K562 (cell line): ENCODE data around the gene HNRNPA2B1. TPM values are rescaled to one million over a fixed set of nuclear protein-coding genes. Genes with fewer than 3 reads are reported as not detected.

ENCODE experiments used
- BRD9 ChIP-seq: fragments of 450-650 bp; IDR thresholded peaks from 2 replicates; pipeline ENCODE4 v1.6.1; 2018; ENCODE audit warnings: low read depth; ENCODE audit not compliant: partially characterized antibody
- ERF ChIP-seq: fragments of 450-650 bp; formaldehyde crosslinking; IDR thresholded peaks from 2 replicates; pipeline ENCODE4 v1.4.0; 2020; ENCODE audit warnings: mild to moderate bottlenecking, mixed read lengths
- KLF6 ChIP-seq: fragments of 250-450 bp; sonication (Bioruptor Pico); IDR thresholded peaks from 2 replicates; pipeline ENCODE4 v1.4.0; 2020; ENCODE audit warnings: mild to moderate bottlenecking, moderate library complexity, borderline replicate concordance
- LEF1 ChIP-seq: fragments of 450-650 bp; IDR thresholded peaks from 2 replicates; pipeline ENCODE4 v1.6.1; 2016; ENCODE audit warnings: mild to moderate bottlenecking
- MXI1 ChIP-seq: IDR thresholded peaks from 2 replicates; pipeline ENCODE4 v1.6.1; 2011; ENCODE audit warnings: low read depth, mild to moderate bottlenecking, improper control_type of control experiment, low read length
- NFRKB ChIP-seq: fragments of 450-650 bp; IDR thresholded peaks from 2 replicates; pipeline ENCODE4 v1.6.1; 2016; ENCODE audit warnings: low read depth
- PRDM10 ChIP-seq: fragments of 450-650 bp; IDR thresholded peaks from 2 replicates; pipeline ENCODE4 v1.6.1; 2018; ENCODE audit not compliant: partially characterized antibody
- RREB1 ChIP-seq: fragments of 250-450 bp; sonication (Bioruptor Pico); IDR thresholded peaks from 2 replicates; pipeline ENCODE4 v1.4.0; 2020
- XRCC5 ChIP-seq: fragments of 200-400 bp; formaldehyde crosslinking; IDR thresholded peaks from 2 replicates; pipeline ENCODE4 v1.6.1; 2017; ENCODE audit warnings: low read depth, mild to moderate bottlenecking, low read length
- ZNF436 ChIP-seq: fragments of 250-450, 450-650 bp; sonication (Bioruptor Pico); formaldehyde crosslinking; IDR thresholded peaks from 2 replicates; pipeline ENCODE4 v1.7.0; 2020; ENCODE audit warnings: mild to moderate bottlenecking
- ZNF583 ChIP-seq: fragments of 250-450 bp; sonication (Bioruptor Pico); IDR thresholded peaks from 2 replicates; pipeline ENCODE4 v1.4.0; 2020
- polyA plus RNA-seq, 8 experiments: library from polyadenylated mRNA; depleted of rRNA in 4 of 8; stranded (reverse) in 5 of 8; unstranded in 3 of 8; fragments of >200 nt; fragmentation: Nextera tagmentation in 2 of 8; fragmentation: Illumina TruSeq in 1 of 8; extraction: Ambion mirVana in 2 of 8; extraction: Trizol in 1 of 8; gene quantifications; 2 replicates each; pipeline versions ENCODE4 v1.2.1 to v1.2.3, GENCODE V29; 2011 to 2014; ENCODE audit warnings: inconsistent platforms in 1 of 8, missing spikeins in 1 of 8
- total RNA-seq, 7 experiments: library from RNA; depleted of rRNA in 6 of 7; stranded (reverse); fragments of >200 nt in 6 of 7; fragmentation: Illumina TruSeq in 2 of 7; extraction: Trizol in 2 of 7; gene quantifications; 2 replicates each; pipeline versions ENCODE4 v1.2.1 to v1.2.3, GENCODE V29; 2011 to 2021; ENCODE audit warnings: low replicate concordance in 1 of 7
- TF ChIP-seq, protein P1 (sequence below): fragments of 250-450 bp; sonication (Bioruptor Pico); IDR thresholded peaks from 2 replicates; pipeline ENCODE4 v1.5.0; 2020; ENCODE audit warnings: mild to moderate bottlenecking, borderline replicate concordance
- TF ChIP-seq, protein P2 (sequence below): fragments of 200-800 bp; sonication (Bioruptor generic); IDR thresholded peaks from 2 replicates; pipeline ENCODE4 v1.6.1; 2017; ENCODE audit warnings: missing genetic modification characterization, missing compliant biosample characterization
- TF ChIP-seq, protein P3 (sequence below): fragments of 250-450 bp; sonication (Bioruptor Pico); IDR thresholded peaks from 2 replicates; pipeline ENCODE4 v1.8.0; 2021; ENCODE audit warnings: borderline replicate concordance, mild to moderate bottlenecking, moderate library complexity; ENCODE audit not compliant: poor library complexity, severe bottlenecking

Gene HNRNPA2B1
- total and polyA plus RNA-seq, 9 of the 15 experiments (the other 6 are each of a cell fraction or from before 2014, with no cell fraction given), result 630 to 1,989 (median 865) TPM

DNA sequence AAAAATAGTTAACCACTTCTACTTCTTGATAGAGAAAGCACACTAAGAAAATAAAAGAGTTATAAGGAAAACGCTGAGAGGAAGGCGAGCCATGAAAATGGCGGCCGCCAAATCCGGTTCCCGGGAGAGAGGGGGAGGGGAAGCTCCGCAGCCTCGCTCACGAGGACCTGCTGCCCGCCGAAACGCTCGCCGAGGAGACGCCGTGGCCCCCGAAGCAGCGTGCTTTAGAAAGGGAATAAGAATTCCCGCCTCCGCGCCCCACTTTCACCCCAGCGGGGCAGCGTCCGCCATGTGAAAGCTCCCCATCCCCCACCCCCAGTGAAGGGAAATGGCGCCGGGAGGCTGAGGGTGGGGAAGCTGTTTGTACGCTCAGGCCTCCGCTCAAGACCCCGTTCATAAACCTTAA, 505 bp downstream of the HNRNPA2B1 start (continued):
- TF ChIP-seq PRDM10 (no peak), BRD9 (peak; percentile 67), XRCC5 (0 out of 2 replicates have a peak, but pooled peaks have one; percentile 10), NFRKB (peak; percentile 99; the same call in 1 of the 2 replicates), ZNF583 (CRISPR knock-in tag) (0 out of 2 replicates have a peak, but pooled peaks have one; percentile 9), LEF1 (0 out of 2 replicates have a peak, but pooled peaks have one; percentile 9), KLF6 (CRISPR knock-in tag) (peak; percentile 56; the same call in 1 of the 2 replicates), MXI1 (peak; percentile 49; the same call in 1 of the 2 replicates), RREB1 (CRISPR knock-in tag) (no peak; the same call in 1 of the 2 replicates), ERF (CRISPR knock-in tag) (peak; percentile 89; the same call in 1 of the 2 replicates), ZNF436 (CRISPR knock-in tag) (peak; percentile 43; the same call in 1 of the 2 replicates)
- TF ChIP-seq, protein P1, sequence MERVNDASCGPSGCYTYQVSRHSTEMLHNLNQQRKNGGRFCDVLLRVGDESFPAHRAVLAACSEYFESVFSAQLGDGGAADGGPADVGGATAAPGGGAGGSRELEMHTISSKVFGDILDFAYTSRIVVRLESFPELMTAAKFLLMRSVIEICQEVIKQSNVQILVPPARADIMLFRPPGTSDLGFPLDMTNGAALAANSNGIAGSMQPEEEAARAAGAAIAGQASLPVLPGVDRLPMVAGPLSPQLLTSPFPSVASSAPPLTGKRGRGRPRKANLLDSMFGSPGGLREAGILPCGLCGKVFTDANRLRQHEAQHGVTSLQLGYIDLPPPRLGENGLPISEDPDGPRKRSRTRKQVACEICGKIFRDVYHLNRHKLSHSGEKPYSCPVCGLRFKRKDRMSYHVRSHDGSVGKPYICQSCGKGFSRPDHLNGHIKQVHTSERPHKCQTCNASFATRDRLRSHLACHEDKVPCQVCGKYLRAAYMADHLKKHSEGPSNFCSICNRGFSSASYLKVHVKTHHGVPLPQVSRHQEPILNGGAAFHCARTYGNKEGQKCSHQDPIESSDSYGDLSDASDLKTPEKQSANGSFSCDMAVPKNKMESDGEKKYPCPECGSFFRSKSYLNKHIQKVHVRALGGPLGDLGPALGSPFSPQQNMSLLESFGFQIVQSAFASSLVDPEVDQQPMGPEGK (CRISPR knock-in tag), result 0 out of 2 replicates have a peak, but pooled peaks have one; percentile 70
- TF ChIP-seq, protein P2, sequence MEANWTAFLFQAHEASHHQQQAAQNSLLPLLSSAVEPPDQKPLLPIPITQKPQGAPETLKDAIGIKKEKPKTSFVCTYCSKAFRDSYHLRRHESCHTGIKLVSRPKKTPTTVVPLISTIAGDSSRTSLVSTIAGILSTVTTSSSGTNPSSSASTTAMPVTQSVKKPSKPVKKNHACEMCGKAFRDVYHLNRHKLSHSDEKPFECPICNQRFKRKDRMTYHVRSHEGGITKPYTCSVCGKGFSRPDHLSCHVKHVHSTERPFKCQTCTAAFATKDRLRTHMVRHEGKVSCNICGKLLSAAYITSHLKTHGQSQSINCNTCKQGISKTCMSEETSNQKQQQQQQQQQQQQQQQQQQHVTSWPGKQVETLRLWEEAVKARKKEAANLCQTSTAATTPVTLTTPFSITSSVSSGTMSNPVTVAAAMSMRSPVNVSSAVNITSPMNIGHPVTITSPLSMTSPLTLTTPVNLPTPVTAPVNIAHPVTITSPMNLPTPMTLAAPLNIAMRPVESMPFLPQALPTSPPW (CRISPR knock-in tag), result peak; percentile 73
- TF ChIP-seq, protein P3, sequence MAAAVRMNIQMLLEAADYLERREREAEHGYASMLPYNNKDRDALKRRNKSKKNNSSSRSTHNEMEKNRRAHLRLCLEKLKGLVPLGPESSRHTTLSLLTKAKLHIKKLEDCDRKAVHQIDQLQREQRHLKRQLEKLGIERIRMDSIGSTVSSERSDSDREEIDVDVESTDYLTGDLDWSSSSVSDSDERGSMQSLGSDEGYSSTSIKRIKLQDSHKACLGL, result peak; percentile 57
